Caco-2 (cell line): Measurements from ENCODE around the gene GPATCH2. TPM values are rescaled to one million over a fixed set of nuclear protein-coding genes. Genes with fewer than 3 reads are reported as not detected.

ENCODE experiments used
- BruUV-seq: library from RNA; stranded (reverse); fragments of 400-500 nt; replicated peaks from 2 replicates; lab custom pipeline; 2021; lab: Mats Ljungman, UMichigan
- CTCF ChIA-PET: fragments of 300-600 bp; sonication (Branson Sonifier 250); formaldehyde crosslinking; loops from one replicate; lab custom pipeline; 2022; ENCODE audit warnings: antibody characterized with exemption; lab: Charles Lee
- POLR2A ChIA-PET: fragments of 300-600 bp; sonication (Branson Sonifier 250); formaldehyde crosslinking; loops from one replicate; lab custom pipeline; 2022; ENCODE audit warnings: antibody characterized with exemption; lab: Charles Lee
- DNase-seq, 2 experiments: peaks; one replicate each; pipeline versions ENCODE4 v3.0.0 to v3.0.0-alpha.2; 2020 to 2022
- H3K27me3 ChIP-seq: replicated peaks from 2 replicates; pipeline ENCODE4 v1.6.0; 2011; ENCODE audit warnings: low read length; ENCODE audit not compliant: control insufficient read depth, insufficient read depth
- H3K36me3 ChIP-seq: 2 replicates; pipeline ENCODE4 v1.5.1; 2011; ENCODE audit warnings: low read length; ENCODE audit not compliant: control insufficient read depth, insufficient read depth
- H3K4me1 ChIP-seq: fragments of 250-450 bp; sonication (Bioruptor Pico); 2 replicates; pipeline ENCODE4 v1.5.1; 2020; ENCODE audit warnings: mild to moderate bottlenecking
- H3K4me3 ChIP-seq: 2 replicates; pipeline ENCODE4 v1.5.1; 2011; ENCODE audit warnings: low read depth, mild to moderate bottlenecking, control low read depth, low read length
- H3K9me3 ChIP-seq: fragments of 250-450 bp; sonication (Bioruptor Pico); 2 replicates; pipeline ENCODE4 v1.5.1; 2020; ENCODE audit warnings: mild to moderate bottlenecking, moderate library complexity
- H3K27ac Mint-ChIP-seq: one replicate; pipeline ENCODE4 v1.8.0; 2022; ENCODE audit warnings: mixed read lengths; ENCODE audit not compliant: unreplicated experiment
- H3K27me3 Mint-ChIP-seq: one replicate; pipeline ENCODE4 v1.8.0; 2022; ENCODE audit warnings: mixed read lengths; ENCODE audit not compliant: insufficient read depth, unreplicated experiment
- H3K36me3 Mint-ChIP-seq: one replicate; pipeline ENCODE4 v1.8.0; 2022; ENCODE audit warnings: mild to moderate bottlenecking, mixed read lengths; ENCODE audit not compliant: insufficient read depth, unreplicated experiment
- H3K4me1 Mint-ChIP-seq: one replicate; pipeline ENCODE4 v1.8.0; 2022; ENCODE audit warnings: low read depth, mixed read lengths; ENCODE audit not compliant: unreplicated experiment
- H3K4me3 Mint-ChIP-seq: one replicate; pipeline ENCODE4 v1.8.0; 2022; ENCODE audit warnings: mild to moderate bottlenecking, moderate library complexity, mixed read lengths; ENCODE audit not compliant: unreplicated experiment
- H3K9me3 Mint-ChIP-seq: one replicate; pipeline ENCODE4 v1.8.0; 2022; ENCODE audit warnings: mixed read lengths; ENCODE audit not compliant: unreplicated experiment
- CTCF ChIP-seq, 2 experiments: fragments of 200-600 bp in 1 of 2; IDR thresholded peaks; 1 replicate in 1 of 2; 2 replicates in 1 of 2; pipeline versions ENCODE4 v1.5.1 to v1.8.0; 2011 to 2022; ENCODE audit warnings: antibody characterized with exemption in 1 of 2, control low read depth in 1 of 2, inconsistent platforms in 1 of 2, low read depth in 1 of 2, low read length in 1 of 2, mild to moderate bottlenecking in 1 of 2, moderate library complexity in 1 of 2; ENCODE audit not compliant: insufficient read depth in 1 of 2, severe bottlenecking in 1 of 2, unreplicated experiment in 1 of 2
- intact Hi-C: fragments of 100-400 bp; cut with micrococcal nuclease; formaldehyde crosslinking; loops from one replicate; pipeline ENCODE4 v1.10.0; 2022; ENCODE audit not compliant: unreplicated experiment
- total RNA-seq: library from RNA; stranded (reverse); gene quantifications from 2 replicates; pipeline ENCODE4 v1.2.3, GENCODE V29; 2022

GPATCH2 gene
- total RNA-seq, 1 experiment from 2014 or later: 13.2 TPM

GRCh38 chr1:217472915-217473314, 158.0 kb downstream of the GPATCH2 start:
- no peaks in the 10 kb centered on the region for H3K27me3 ChIP-seq
- ChIA-PET POLR2A (no interaction called here), CTCF (no interaction called here)
- Mint-ChIP-seq H3K4me3 (no peak overlapping the region), H3K9me3 (no peaks in the 10 kb centered on the region), H3K27me3 (no peaks in the 10 kb centered on the region), H3K36me3 (no peaks in the 10 kb centered on the region), H3K27ac (no peak overlapping the region), H3K4me1 (no peaks in the 10 kb centered on the region)
- intact Hi-C loops: no loop called here
- no peaks in the 10 kb centered on the region for H3K36me3 ChIP-seq
- TF ChIP-seq CTCF (IDR thresholded peaks at IDR 0.05; ENCODE audit: insufficient read depth in 1 of 2, low read depth in 1 of 2, low read length in 1 of 2, severe bottlenecking in 1 of 2, unreplicated experiment in 1 of 2): no peak
- H3K4me3 ChIP-seq: no peak overlapping the region
- no TSS peak for BruUV-seq
- no peak for DNase-seq
- no peaks in the 10 kb centered on the region for H3K4me1 ChIP-seq
- H3K9me3 ChIP-seq: no peaks in the 10 kb centered on the region

DNA sequence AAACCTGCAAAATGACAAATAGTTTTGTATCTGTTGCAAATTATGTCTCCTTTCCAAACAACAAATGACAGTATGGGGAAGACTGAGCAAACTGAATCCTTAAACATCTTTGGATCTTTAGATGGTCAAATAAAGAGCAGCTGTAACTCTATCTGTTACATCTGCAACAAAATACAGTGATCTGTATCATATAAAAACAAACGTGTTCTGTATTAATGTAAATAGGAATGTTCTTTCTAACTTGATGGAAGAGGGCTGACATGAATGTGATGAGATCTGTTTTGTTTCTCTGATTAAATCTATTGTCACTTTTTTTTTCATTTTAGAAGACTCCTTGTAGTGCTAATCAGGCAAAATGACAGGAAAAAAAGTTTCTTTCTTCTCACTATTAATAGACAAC, 159.5 kb downstream of the GPATCH2 start:
- BruUV-seq: no TSS peak
- Mint-ChIP-seq H3K27ac (no peak overlapping the region), H3K36me3 (no peaks in the 10 kb centered on the region), H3K9me3 (peaks cover 3% of the 10 kb centered on the region), H3K4me3 (no peak overlapping the region), H3K4me1 (no peaks in the 10 kb centered on the region), H3K27me3 (no peaks in the 10 kb centered on the region)
- H3K9me3 ChIP-seq: no peaks in the 10 kb centered on the region
- POLR2A ChIA-PET: no interaction called here
- no peak for DNase-seq
- H3K36me3 ChIP-seq: no peaks in the 10 kb centered on the region
- no peak overlapping the region for H3K4me3 ChIP-seq
- no peaks in the 10 kb centered on the region for H3K4me1 ChIP-seq
- intact Hi-C loops: no loop called here
- no peak for TF ChIP-seq CTCF (IDR thresholded peaks at IDR 0.05; ENCODE audit: insufficient read depth in 1 of 2, low read depth in 1 of 2, low read length in 1 of 2, severe bottlenecking in 1 of 2, unreplicated experiment in 1 of 2)
- H3K27me3 ChIP-seq: no peaks in the 10 kb centered on the region
- CTCF ChIA-PET: no interaction called here

DNA sequence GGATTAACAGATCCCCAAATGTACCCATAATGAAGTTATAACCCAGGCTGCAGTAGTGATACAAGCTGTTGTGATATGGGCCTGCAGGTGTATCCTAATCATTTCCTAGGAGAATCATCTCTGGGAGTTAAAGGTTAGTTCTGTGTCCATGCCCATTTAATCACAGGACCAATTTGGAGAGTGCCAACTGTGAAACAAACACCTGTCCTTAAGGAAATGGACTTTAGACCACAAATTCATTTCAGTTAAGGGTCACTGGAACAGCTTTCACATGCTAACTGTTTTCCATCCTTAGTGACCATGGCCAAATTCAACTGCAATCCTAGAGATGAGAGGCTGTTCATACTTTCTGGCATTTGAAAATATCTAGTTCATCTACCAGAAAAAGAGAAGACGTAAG, 160.9 kb downstream of the GPATCH2 start:
- Histone ChIP-seq H3K36me3 (no peaks in the 10 kb centered on the region), H3K4me1 (no peaks in the 10 kb centered on the region), H3K9me3 (peaks cover 8% of the 10 kb centered on the region; the same call in 1 of the 2 replicates), H3K27me3 (no peaks in the 10 kb centered on the region), H3K4me3 (no peak overlapping the region)
- Mint-ChIP-seq H3K27me3 (no peaks in the 10 kb centered on the region), H3K4me3 (no peak overlapping the region), H3K27ac (no peak overlapping the region), H3K36me3 (no peaks in the 10 kb centered on the region), H3K9me3 (peaks cover 17% of the 10 kb centered on the region), H3K4me1 (no peaks in the 10 kb centered on the region)
- ChIA-PET POLR2A (no interaction called here), CTCF (no interaction called here)
- BruUV-seq: no TSS peak
- no peak for TF ChIP-seq CTCF (IDR thresholded peaks at IDR 0.05; ENCODE audit: insufficient read depth in 1 of 2, low read depth in 1 of 2, low read length in 1 of 2, severe bottlenecking in 1 of 2, unreplicated experiment in 1 of 2)
- intact Hi-C loops: no loop called here
- DNase-seq: no peak
